HepG2 (cell line): ENCODE measurements around the gene TSPAN9. TPM values are rescaled to one million over a fixed set of nuclear protein-coding genes. Genes with fewer than 3 reads are reported as not detected.

Experiments
- ATAC-seq: fragments of 200-7000 bp; cut with Tn5 transposase; 3 replicates; pipeline ENCODE4 v1.9.1; 2020; ENCODE audit warnings: mild to moderate bottlenecking, moderate library complexity
- BruUV-seq: library from RNA; stranded (reverse); fragments of 400-500 nt; replicated peaks from 2 replicates; lab custom pipeline; 2021; lab: Mats Ljungman, UMichigan
- CTCF ChIA-PET: fragments of 300-600 bp; formaldehyde crosslinking; extraction: SDS; loops from one replicate; lab custom pipeline; 2021; ENCODE audit warnings: low total read pairs, inconsistent platforms, low intra/inter-chr PET ratio; lab: Yijun Ruan, JAX
- POLR2A ChIA-PET: fragments of 350-600 bp; sonication (Branson Sonifier 250); formaldehyde crosslinking; loops from one replicate; lab custom pipeline; 2020; ENCODE audit warnings: antibody characterized with exemption, inconsistent platforms; lab: Yijun Ruan, JAX
- DNase-seq: peaks from one replicate; pipeline ENCODE4 v3.0.0-alpha.2; 2015; ENCODE audit warnings: low spot score
- FAIRE-seq: peaks from 3 replicates; lab custom pipeline; 2011; peaks lifted over from hg19 to GRCh38; lab: Jason Lieb, UNC
- H2AFZ ChIP-seq: one replicate; pipeline ENCODE4 v1.6.1; 2011; ENCODE audit warnings: low read length, inconsistent platforms
- H3K27ac ChIP-seq: fragments of 300-600 bp; 3 replicates; pipeline ENCODE4 v1.8.0; 2011; ENCODE audit warnings: mixed run types, mild to moderate bottlenecking, mixed read lengths, low read length, inconsistent platforms; ENCODE audit not compliant: insufficient read depth; ENCODE audit errors: extremely low read length
- H3K27me3 ChIP-seq, 2 experiments: fragments of 200-600 bp in 1 of 2; 2 replicates in 1 of 2; 3 replicates in 1 of 2; pipeline versions ENCODE4 v1.6.0 to v1.8.0; 2011; ENCODE audit warnings: low read length in 2 of 2, mild to moderate bottlenecking in 2 of 2, moderate library complexity in 2 of 2, inconsistent platforms in 1 of 2; ENCODE audit not compliant: insufficient read depth in 2 of 2, control insufficient read depth in 1 of 2
- H3K36me3 ChIP-seq, 2 experiments: fragments of 200-600 bp in 1 of 2; replicated peaks in 1 of 2; 2 replicates in 1 of 2; 3 replicates in 1 of 2; pipeline versions ENCODE4 v1.5.1 to v1.8.0; 2011; ENCODE audit warnings: low read length in 2 of 2, inconsistent platforms in 1 of 2; ENCODE audit not compliant: insufficient read depth in 2 of 2, control insufficient read depth in 1 of 2
- H3K4me1 ChIP-seq: 2 replicates; pipeline ENCODE4 v1.5.1; 2012; ENCODE audit warnings: low read length, inconsistent platforms; ENCODE audit not compliant: insufficient read depth
- H3K4me2 ChIP-seq: 2 replicates; pipeline ENCODE4 v1.6.0; 2011; ENCODE audit warnings: low read depth, low read length, inconsistent platforms
- H3K4me3 ChIP-seq, 3 experiments: fragments of 200-600 bp in 1 of 3; sonication (generic), shearing (Covaris generic) in 1 of 3; replicated peaks in 1 of 3; 2 replicates each; pipeline ENCODE4 v1.5.1; 2011 to 2016; ENCODE audit warnings: low read length in 3 of 3, inconsistent platforms in 2 of 3, low read depth in 2 of 3, mild to moderate bottlenecking in 2 of 3, control low read depth in 1 of 3, mixed read lengths in 1 of 3; ENCODE audit not compliant: insufficient read depth in 1 of 3
- H3K79me2 ChIP-seq: one replicate; pipeline ENCODE4 v1.6.1; 2011; ENCODE audit warnings: low read length, inconsistent platforms; ENCODE audit not compliant: insufficient read depth
- H3K9ac ChIP-seq: 2 replicates; pipeline ENCODE4 v1.6.0; 2011; ENCODE audit warnings: mild to moderate bottlenecking, low read depth, low read length, inconsistent platforms; ENCODE audit not compliant: insufficient read depth
- H3K9me3 ChIP-seq: 2 replicates; pipeline ENCODE4 v1.5.1; 2012; ENCODE audit warnings: mild to moderate bottlenecking, low read length
- H4K20me1 ChIP-seq: 2 replicates; pipeline ENCODE4 v1.6.0; 2011; ENCODE audit warnings: inconsistent platforms, mild to moderate bottlenecking, low read length, moderate library complexity; ENCODE audit not compliant: insufficient read depth
- ATM ChIP-seq: fragments of 450-650 bp; IDR thresholded peaks from 2 replicates; pipeline ENCODE4 v1.7.1; 2017; ENCODE audit warnings: mild to moderate bottlenecking, borderline replicate concordance
- GABPA ChIP-seq, 2 experiments: IDR thresholded peaks; 2 replicates each; pipeline ENCODE4 v1.6.1; 2011 to 2016; ENCODE audit warnings: low read depth in 2 of 2, low read length in 1 of 2, missing biosample characterization in 1 of 2, missing genetic modification characterization in 1 of 2
- MXD4 ChIP-seq: IDR thresholded peaks from 2 replicates; pipeline ENCODE4 v1.6.1; 2016; ENCODE audit warnings: mild to moderate bottlenecking, missing biosample characterization, missing genetic modification reagents
- PAF1 ChIP-seq: IDR thresholded peaks from 2 replicates; pipeline ENCODE4 v1.6.1; 2016; ENCODE audit warnings: missing genetic modification reagents, missing compliant biosample characterization
- SMAD1 ChIP-seq: sonication (generic); formaldehyde crosslinking; IDR thresholded peaks from 2 replicates; pipeline ENCODE4 v1.4.0; 2020; ENCODE audit warnings: missing genetic modification reagents, low read depth, mild to moderate bottlenecking, borderline replicate concordance
- SOX5 ChIP-seq: IDR thresholded peaks from 2 replicates; pipeline ENCODE4 v1.6.1; 2016; ENCODE audit warnings: borderline replicate concordance
- SP140L ChIP-seq: sonication (generic); formaldehyde crosslinking; IDR thresholded peaks from 2 replicates; pipeline ENCODE4 v1.4.0; 2020; ENCODE audit warnings: missing genetic modification reagents, borderline replicate concordance
- ZNF17 ChIP-seq: sonication (generic); formaldehyde crosslinking; IDR thresholded peaks from 2 replicates; pipeline ENCODE4 v1.5.0; 2020; ENCODE audit warnings: mild to moderate bottlenecking, missing genetic modification reagents
- WGBS: methylation state at CpG from one replicate; pipeline ENCODE4 v1.1.6; 2017; ENCODE audit warnings: low lambda C conversion rate; 5-methylcytosine and 5-hydroxymethylcytosine counted together
- in situ Hi-C: cut with HindIII; loops from 2 replicates; pipeline ENCODE4 v1.10.0; 2017; ENCODE audit warnings: low pct_unique_long_range_greater_than_20kb; ENCODE audit not compliant: extremely low pct_ligation_motif_present
- intact Hi-C: fragments of 100-400 bp; cut with micrococcal nuclease; formaldehyde crosslinking; loops from one replicate; pipeline ENCODE4 v1.10.0; 2022; ENCODE audit not compliant: unreplicated experiment
- polyA plus RNA-seq, 8 experiments: library from polyadenylated mRNA; depleted of rRNA in 3 of 8; stranded (reverse) in 7 of 8; unstranded in 1 of 8; fragments of >200 nt; fragmentation: Illumina TruSeq in 4 of 8; extraction: Trizol in 4 of 8; gene quantifications; 2 replicates each; pipeline versions ENCODE4 v1.2.1 to v1.2.3, GENCODE V29; 2011 to 2016; ENCODE audit warnings: low read depth in 4 of 8, missing spikeins in 1 of 8, mixed read lengths in 1 of 8; ENCODE audit not compliant: insufficient read depth in 1 of 8
- total RNA-seq, 5 experiments: library from RNA; depleted of rRNA; stranded (reverse); fragments of >200 nt; fragmentation: Illumina TruSeq; extraction: Trizol; gene quantifications; 2 replicates each; pipeline ENCODE4 v1.2.3, GENCODE V29; 2016; ENCODE audit warnings: low read depth in 1 of 5
- TF ChIP-seq, protein P1 (sequence below): sonication (generic); formaldehyde crosslinking; IDR thresholded peaks from 2 replicates; pipeline ENCODE4 v1.4.0; 2020; ENCODE audit warnings: mild to moderate bottlenecking, missing genetic modification reagents
- TF ChIP-seq, protein P2 (sequence below): sonication (generic); formaldehyde crosslinking; IDR thresholded peaks from 2 replicates; pipeline ENCODE4 v1.4.0; 2020; ENCODE audit warnings: mild to moderate bottlenecking, missing genetic modification reagents
- TF ChIP-seq, protein P3 (sequence below): sonication (generic); formaldehyde crosslinking; IDR thresholded peaks from 2 replicates; pipeline ENCODE4 v1.8.0; 2022; ENCODE audit warnings: mild to moderate bottlenecking, missing genetic modification reagents; ENCODE audit not compliant: insufficient replicate concordance
- TF ChIP-seq, protein P4 (sequence below): sonication (generic); formaldehyde crosslinking; conservative IDR thresholded peaks from 2 replicates; pipeline ENCODE4 v1.4.0; 2020; ENCODE audit warnings: missing genetic modification reagents

TSPAN9 gene
- total and polyA plus RNA-seq, 2 of the 13 experiments (the other 11 are each of a cell fraction or from before 2014, with no cell fraction given): 18.1 to 42.3 TPM

DNA sequence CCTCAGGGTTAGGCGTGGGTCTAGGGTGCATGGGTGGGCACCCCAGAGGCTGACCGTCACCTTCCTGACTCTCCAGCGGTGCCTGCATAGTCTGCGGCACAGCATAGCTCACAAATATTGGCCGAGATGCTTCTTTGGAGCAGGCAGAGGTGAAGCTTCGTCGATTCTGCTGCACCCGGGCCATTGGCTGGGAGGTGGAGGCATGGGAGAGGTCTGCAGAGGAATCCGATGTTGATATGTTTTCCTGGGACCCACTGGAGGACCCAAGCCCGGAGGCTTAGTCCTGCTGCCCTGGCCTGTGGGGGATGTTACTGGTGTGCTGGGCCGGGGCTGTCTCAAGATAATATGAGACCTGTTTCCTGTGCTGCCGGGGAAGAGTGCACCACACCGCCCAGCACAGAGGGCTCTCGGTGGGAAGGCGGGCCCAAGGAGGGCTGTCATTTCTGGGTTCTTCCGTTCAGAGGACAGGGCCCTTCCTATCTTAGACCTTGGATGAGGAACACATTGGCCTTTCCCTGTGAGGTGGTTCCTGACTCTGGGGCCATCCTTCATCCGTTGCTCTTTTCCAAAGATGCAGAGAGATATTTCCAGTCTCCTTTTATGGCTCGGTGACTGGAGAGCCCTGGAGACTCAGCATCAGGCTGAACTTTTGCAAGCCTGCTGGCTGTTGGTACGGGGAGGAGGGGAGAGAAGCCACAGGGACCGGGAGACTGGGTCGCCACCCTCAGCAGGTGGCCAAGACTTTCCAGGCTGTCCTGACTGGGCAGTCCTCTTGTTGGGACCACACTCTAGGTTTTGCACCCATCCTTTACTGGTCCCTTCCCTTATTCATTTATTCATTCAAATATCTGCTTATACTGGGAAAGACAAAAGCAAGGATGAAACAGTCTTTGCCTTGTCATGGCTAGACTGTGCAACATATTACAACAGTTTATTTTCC lies 143.5 kb downstream of the TSPAN9 start (continued):
- TF ChIP-seq ZNF17 (CRISPR knock-in tag) (no peak), ATM (no peak), SMAD1 (CRISPR knock-in tag) (no peak), MXD4 (CRISPR knock-in tag) (no peak), PAF1 (no peak), GABPA (IDR thresholded peaks at IDR 0.05; ENCODE audit: low read depth, low read length) (no peak), GABPA (CRISPR knock-in tag; IDR thresholded peaks at IDR 0.05; ENCODE audit: low read depth) (no peak)
- TF ChIP-seq, protein P1, sequence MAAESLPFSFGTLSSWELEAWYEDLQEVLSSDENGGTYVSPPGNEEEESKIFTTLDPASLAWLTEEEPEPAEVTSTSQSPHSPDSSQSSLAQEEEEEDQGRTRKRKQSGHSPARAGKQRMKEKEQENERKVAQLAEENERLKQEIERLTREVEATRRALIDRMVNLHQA (CRISPR knock-in tag): no peak
- TF ChIP-seq, protein P2, sequence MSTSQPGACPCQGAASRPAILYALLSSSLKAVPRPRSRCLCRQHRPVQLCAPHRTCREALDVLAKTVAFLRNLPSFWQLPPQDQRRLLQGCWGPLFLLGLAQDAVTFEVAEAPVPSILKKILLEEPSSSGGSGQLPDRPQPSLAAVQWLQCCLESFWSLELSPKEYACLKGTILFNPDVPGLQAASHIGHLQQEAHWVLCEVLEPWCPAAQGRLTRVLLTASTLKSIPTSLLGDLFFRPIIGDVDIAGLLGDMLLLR: no peak

DNA sequence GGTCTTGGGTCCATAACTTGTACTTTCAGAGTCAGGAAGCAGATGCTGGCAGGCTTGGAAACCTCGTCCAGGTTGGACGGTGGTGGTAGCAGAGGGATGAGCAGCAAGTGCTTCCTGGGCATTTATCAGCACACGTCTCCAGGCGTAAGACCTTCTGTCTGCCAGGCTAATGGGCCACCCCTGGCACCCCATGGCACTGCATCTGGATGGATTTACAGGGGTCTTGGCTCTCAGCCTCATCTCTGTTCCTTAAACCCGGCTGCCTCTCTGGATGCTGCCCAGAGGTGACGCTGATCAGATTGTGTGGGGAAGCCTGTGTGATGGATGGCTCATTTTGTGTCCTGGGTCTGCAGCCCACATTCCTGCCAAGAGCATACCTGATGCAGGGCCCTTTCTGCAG lies 145.1 kb downstream of the TSPAN9 start:
- peaks cover 3% of the 10 kb centered on the region; the same call in 1 of the 2 replicates for H4K20me1 ChIP-seq
- no peak for DNase-seq
- in situ Hi-C loops: no loop called here
- ChIA-PET POLR2A (no interaction called here), CTCF (no interaction called here)
- no peak overlapping the region for H3K9ac ChIP-seq
- TF ChIP-seq, protein P3, sequence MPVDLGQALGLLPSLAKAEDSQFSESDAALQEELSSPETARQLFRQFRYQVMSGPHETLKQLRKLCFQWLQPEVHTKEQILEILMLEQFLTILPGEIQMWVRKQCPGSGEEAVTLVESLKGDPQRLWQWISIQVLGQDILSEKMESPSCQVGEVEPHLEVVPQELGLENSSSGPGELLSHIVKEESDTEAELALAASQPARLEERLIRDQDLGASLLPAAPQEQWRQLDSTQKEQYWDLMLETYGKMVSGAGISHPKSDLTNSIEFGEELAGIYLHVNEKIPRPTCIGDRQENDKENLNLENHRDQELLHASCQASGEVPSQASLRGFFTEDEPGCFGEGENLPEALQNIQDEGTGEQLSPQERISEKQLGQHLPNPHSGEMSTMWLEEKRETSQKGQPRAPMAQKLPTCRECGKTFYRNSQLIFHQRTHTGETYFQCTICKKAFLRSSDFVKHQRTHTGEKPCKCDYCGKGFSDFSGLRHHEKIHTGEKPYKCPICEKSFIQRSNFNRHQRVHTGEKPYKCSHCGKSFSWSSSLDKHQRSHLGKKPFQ (CRISPR knock-in tag): no peak
- TF ChIP-seq SP140L (CRISPR knock-in tag) (no peak), SOX5 (CRISPR knock-in tag) (no peak)
- TF ChIP-seq, protein P4, sequence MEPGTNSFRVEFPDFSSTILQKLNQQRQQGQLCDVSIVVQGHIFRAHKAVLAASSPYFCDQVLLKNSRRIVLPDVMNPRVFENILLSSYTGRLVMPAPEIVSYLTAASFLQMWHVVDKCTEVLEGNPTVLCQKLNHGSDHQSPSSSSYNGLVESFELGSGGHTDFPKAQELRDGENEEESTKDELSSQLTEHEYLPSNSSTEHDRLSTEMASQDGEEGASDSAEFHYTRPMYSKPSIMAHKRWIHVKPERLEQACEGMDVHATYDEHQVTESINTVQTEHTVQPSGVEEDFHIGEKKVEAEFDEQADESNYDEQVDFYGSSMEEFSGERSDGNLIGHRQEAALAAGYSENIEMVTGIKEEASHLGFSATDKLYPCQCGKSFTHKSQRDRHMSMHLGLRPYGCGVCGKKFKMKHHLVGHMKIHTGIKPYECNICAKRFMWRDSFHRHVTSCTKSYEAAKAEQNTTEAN: no peak
- intact Hi-C loops: no loop called here
- H3K36me3 ChIP-seq: peaks cover 0 to 1% of the 10 kb centered on the region in 2 experiments; a peak in 1 of 5 replicates
- BruUV-seq: no TSS peak
- no peak for ATAC-seq
- H3K4me3 ChIP-seq: no peak overlapping the region
- WGBS: 100% methylated on average over 2 of the region's 6 CpGs
- no peaks in the 10 kb centered on the region for H3K27me3 ChIP-seq
- no peak overlapping the region for H2AFZ ChIP-seq
- no peak overlapping the region for H3K4me2 ChIP-seq
- no peak overlapping the region for H3K27ac ChIP-seq
- H3K4me1 ChIP-seq: no peaks in the 10 kb centered on the region
- no peaks in the 10 kb centered on the region for H3K9me3 ChIP-seq
- FAIRE-seq: no peak
- H3K79me2 ChIP-seq: no peaks in the 10 kb centered on the region
